HG03135 (cell line): ENCODE measurements around the gene SMAP1.

Experiments used
- ATAC-seq: cut with Tn5 transposase; IDR thresholded peaks from one replicate; pipeline ENCODE4 v1.9.1; 2021; ENCODE audit warnings: mild to moderate bottlenecking, moderate library complexity; ENCODE audit not compliant: unreplicated experiment

Gene SMAP1

DNA sequence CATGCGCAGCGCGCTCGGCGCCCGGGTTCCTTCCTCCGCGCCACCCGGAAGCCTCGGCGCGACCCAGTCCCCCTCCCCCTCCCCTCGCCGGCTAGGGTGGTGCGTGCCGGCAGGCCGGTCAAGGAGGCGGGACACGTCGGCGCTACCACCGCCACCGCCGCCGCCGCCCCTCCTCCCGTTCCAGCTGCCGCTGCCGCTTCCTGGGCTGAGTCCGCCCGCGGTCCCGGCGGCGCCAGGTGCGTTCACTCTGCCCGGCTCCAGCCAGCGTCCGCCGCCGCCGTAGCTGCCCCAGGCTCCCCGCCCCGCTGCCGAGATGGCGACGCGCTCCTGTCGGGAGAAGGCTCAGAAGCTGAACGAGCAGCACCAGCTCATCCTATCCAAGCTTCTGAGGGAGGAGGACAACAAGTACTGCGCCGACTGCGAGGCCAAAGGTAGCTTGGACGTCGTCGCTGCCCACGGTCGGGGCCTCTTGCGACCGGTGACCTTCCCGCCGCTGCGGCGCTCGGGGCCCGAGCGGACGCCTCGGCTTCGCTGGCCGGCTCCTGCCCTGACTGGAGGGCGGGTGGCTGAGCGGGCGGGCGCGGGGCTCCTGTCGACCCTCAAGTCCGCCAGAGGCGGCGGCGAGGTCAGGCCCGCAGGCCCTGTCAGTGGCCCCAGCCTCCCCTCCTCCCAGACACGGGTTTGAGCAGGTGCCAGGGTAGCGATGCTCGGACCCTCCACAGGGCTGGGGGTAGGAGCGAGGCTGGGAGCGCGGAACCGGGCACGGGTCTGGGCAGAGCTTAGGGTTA lies at the start of gene SMAP1:
SMAP1 (plus strand) TSS at position 173 of the 788 bp plus-strand sequence; CDS start at position 314, 141 bp downstream.
- peak; percentile 87 for ATAC-seq

DNA sequence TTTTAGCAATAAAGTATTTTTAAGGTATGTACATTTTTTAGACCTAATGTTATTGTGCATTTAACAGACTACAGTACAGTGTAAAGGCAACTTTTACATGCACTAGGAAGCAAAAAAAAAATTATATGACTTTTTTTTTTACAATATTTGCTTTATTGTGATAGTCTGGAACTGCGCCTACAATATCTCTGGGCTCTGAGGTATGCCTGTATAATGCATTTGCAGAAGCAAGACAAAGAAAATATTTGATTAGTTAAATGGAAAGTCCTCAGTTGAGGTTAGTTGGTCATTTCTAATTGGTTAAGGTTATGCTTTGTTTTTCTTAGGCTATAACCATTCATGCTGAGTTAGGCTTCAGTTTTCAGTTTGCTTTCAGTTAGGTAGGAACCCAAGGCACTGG lies 46.9 kb upstream of the SMAP1 start:
- ATAC-seq = no peak

DNA sequence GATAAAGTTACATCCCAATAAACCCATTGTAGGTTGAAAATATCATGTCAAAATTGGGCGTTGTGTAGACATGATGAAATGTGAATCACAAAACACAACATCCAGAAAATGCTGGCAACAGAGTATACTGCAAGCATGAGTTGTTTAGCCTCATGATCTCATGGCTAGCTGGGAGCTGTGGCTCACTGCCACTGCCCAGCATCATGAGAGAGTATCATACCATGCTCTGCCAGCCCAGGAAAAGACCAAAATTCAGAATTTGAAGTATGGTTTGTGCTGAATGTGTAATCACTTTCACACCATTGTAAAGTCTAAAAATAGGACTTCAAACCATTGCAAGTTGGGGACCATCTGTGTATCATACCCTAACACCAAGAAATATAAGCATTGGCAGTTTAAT lies 45.2 kb upstream of the SMAP1 start:
- ATAC-seq = no peak

GRCh38 chr6:70625436-70625835 lies 42.2 kb upstream of the SMAP1 start:
- no peak for ATAC-seq

DNA sequence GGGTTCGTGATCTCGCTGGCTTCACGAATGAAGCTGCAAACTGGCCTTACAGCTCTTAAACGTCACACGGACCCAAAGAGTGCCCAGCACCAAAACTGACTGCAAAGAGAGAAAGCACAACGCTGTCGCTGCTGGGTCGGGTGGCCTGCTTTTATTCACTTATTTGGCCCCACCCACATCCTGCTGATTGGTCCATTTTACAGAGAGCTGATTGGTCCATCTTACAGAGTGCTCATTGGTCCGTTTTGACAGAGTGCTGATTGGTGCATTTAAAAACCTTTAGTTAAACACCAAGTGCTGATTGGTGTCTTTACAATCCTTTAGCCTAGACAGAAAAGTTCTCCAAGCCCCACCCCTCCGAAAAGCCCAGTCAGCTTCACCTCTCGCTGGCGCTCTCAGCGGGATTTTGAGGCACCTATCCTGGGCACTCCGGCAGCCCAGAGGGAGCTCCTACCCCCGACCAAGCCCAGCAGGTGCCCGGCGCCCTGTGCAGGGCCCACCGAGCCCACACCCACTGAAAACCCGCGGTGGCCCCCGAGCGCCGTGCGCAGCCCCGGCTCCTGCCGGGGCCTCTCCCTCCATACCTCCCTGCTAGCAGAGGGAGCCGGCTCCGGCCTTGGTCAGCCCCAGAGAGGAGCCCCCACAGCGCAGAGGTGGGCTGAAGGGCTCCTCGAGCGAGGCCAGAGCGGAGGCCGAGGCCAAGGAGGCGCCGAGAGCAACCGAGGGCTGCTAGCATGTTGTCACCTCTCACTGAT lies 40.0 kb upstream of the SMAP1 start:
- no peak for ATAC-seq

DNA sequence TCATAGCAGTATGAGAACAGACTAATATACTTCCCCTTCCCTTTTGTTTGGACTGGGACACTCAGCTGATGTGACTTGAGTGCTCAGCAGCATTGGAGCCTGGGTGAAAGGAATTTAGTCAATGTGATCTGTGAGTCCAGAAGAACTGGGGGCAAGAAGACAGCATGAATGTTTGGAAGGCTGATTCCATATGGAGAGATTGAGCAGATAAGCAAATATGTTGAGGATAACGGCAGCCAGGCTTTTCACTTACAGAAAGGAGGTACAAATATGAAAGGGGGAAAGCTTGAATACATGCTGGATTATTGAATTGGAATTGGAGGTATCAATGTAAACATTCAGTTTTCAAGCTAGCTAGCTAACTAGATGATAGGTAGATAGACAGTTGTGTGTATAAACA lies 37.8 kb upstream of the SMAP1 start:
- no peak for ATAC-seq

DNA sequence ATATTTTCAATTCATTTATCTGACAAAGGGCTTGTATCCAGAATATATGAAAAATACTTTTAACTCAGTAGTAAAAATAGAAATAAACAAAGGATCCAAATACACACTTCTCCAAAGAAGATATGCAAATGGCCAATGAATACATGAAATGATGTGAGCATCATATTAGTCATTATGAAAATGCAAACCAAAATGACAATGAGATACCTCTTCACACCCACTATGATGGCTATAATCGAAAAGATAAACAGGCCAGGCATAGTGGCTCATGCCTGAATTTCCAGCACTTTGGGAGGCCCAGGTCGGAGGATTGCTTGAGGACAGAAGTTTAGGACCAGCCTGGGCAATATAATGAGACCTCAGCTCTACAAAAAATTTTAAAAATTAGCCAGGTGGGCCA lies 33.8 kb upstream of the SMAP1 start:
- ATAC-seq = no peak

DNA sequence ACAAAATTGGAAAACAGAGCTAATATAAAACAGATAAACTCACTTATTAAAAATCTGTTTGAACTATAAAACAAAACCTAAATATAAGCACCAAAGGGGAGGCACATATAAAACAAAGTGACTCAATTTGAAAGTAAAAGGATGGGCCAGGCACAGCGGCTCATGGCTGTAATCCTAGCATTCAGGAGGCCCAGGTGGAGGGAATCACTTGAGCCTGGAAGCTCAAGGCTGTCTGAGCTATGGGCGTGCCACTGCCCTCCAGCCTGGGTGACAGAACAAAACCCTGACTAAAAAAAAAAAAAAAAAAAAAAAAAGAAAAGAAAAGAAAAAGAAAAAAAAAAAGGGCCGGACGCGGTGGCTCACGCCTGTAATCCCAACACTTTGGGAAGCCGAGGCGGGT lies 31.1 kb upstream of the SMAP1 start:
- ATAC-seq = no peak

- ATAC-seq = no peak
These were observed 29.2 kb upstream of the SMAP1 start for GRCh38 chr6:70638468-70638867.

DNA sequence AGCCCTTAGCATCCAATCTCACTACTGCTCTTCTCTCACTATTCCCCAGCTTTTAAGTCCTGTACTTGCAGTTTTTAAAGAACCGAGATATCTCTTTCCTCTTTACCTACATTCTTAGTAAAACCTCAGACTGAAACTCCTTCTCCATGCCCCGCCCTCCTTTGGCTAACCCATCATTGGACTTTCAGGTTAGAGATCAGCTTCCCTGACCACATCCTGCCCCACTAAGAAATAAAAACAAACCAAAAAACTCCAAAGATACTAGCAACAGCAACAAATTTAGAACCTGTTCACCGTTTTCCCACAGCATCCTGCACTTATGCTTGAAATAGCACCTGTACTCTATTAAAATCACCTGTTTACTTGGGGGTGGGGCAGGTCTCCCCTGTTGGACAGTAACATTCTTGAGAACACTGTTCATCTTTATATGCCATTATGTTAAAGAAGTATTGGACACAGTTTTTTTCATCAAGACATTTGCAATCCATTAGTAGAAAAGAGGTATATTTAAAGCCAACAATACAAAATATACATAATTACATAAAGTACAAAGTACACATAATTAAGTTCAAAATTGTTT lies 16.3 kb upstream of the SMAP1 start:
- ATAC-seq = no peak

- no peak for ATAC-seq
These were observed 15.5 kb upstream of the SMAP1 start for GRCh38 chr6:70652216-70652615.

DNA sequence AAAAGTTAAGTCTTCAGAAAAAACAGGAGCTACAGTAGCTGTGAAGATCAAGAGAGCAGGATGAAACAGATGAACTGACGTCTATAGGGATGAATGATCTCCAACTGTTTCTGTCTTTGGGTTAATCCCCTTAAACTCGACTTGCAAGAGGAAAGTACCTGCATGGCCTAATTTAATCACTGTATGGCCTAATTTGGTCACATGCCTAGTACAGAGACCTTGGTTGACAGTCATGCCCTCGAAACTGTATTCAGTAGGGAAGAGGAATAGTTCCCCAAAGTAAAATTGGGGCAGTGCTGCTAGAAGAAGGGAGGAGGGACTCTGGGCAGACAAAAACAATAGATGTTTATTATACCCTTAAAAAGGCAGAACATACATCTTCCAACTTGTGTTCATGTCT lies 10.0 kb upstream of the SMAP1 start:
- ATAC-seq = no peak

- no peak for ATAC-seq
These were observed 3.7 kb upstream of the SMAP1 start for GRCh38 chr6:70663881-70664466.

GRCh38 chr6:70666706-70667105 lies 977 bp upstream of the SMAP1 start:
- no peak for ATAC-seq

- peak; percentile 2 for ATAC-seq
These were observed 400 bp upstream of the SMAP1 start for GRCh38 chr6:70667256-70667710.

DNA sequence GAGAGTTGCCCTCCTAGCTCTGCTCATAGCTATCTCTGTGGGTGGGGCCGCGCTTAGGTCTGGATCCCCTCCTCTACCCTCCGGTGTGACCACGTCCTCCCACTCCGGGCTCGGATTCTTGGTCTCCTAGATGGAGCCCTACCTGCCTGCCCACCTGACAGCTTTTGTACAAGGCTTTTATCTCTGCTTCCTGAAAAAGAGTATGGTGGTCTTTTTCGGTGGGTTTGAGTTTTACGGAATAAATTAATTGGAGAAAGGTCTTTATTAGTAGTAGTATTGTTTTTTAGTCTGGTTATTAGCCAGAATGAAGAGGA lies 773 bp downstream of the SMAP1 start:
- ATAC-seq = no peak

DNA sequence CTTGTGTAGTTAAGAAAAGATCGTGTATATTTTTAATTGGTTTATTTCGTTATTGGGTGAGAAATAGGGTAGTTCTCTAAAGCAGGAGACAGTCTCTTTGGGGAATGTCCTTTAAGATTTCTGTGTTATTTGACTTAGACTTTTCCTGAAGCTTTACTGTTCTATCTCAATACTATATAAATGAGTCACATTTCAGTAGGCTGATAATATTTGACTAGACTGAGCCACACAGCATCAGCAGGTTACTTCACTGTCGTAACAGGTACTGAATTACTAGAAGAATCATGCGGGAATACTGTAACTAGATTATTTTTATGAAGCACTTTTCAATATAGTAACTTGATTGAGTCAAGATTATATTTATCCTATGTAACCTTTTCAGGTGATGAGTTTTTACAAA lies 1.4 kb downstream of the SMAP1 start:
- ATAC-seq = no peak

GRCh38 chr6:70672549-70672948 lies 4.9 kb downstream of the SMAP1 start:
- ATAC-seq = no peak

- ATAC-seq = no peak
These were observed 5.4 kb downstream of the SMAP1 start for GRCh38 chr6:70673054-70673453.

DNA sequence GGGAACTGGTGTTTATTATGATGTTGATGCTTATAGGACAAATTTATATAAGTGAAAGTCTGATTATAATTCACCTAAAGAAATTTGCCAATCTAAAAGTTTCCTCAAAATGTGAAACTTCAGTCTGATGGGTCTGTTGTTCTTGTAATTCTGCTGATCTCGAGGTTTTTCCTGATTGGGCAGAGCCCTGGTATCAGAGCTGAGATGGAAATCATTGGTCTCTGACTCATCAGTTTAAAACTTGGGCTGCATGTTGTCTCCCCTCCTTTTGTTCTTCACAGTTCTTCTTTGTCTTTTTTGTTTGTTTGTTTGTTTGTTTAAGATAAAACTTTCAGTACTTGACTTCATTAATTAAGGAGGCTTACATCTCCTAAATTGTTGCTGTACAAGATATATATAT lies 5.9 kb downstream of the SMAP1 start:
- ATAC-seq = no peak

DNA sequence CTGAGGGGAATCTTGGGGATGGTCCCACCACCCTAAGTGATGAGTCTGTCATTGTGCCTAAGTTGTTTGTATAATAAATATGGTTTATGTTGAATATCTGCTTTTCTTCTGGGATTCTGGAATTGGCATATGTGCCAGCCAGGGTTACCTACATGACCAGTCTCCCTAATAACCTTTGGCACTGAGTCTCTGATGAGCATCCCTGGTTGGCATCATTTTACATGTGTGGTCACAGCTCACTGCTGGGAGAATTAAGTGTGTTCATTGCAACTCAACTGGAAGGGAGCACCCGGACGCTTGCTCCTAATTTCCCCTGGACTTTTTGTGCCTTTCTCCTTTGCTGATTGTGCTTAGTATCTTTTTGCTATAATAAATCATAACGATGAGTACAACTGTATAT lies 8.1 kb downstream of the SMAP1 start:
- ATAC-seq = no peak

DNA sequence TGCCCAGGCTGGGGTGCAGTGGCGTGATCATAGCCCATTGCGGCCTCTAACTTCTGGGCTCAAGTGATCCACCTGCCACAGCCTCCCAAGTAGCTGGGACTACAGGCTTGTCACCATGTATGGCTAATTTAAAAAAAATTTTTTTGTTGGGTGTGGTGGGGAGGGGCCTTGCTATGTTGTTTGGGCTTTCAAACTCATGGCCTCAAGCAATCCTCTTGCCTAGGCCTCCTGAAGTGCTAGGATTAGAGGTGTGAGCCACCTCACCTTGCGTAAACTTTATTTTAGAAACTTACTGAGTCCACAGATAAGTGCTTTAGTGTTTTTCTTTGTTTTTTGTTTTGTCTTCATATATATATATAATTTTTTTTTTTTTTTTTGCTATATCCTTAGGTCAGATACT lies 9.1 kb downstream of the SMAP1 start:
- no peak for ATAC-seq
